ENCODE measurements around the gene SEM1.
"Not testable (repeated sequence)": the region's sequence is repeated elsewhere in the genome, so short reads cannot be mapped to it uniquely, and the experiment has no call there.

Gene SEM1

DNA sequence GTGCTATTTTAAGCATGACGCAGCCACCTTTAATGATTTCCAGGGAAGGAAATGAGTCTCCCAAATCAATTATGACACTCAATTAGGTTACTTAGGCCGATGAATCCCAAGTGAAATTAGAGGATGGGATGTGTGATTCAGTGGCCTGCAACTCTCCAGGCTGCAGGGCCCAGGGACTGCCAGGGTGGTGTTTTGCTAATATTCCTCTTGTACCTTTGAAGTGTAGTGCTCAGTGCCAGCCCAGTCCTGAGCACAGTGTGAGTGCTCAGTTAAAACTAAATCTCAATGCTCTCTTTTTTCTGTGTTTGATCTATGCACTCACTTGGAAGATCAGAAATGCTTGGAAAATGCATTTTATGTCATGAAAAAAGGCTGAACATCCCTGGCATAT is 51.6 kb downstream of the SEM1 start:
- no peak for DNase-seq

DNA sequence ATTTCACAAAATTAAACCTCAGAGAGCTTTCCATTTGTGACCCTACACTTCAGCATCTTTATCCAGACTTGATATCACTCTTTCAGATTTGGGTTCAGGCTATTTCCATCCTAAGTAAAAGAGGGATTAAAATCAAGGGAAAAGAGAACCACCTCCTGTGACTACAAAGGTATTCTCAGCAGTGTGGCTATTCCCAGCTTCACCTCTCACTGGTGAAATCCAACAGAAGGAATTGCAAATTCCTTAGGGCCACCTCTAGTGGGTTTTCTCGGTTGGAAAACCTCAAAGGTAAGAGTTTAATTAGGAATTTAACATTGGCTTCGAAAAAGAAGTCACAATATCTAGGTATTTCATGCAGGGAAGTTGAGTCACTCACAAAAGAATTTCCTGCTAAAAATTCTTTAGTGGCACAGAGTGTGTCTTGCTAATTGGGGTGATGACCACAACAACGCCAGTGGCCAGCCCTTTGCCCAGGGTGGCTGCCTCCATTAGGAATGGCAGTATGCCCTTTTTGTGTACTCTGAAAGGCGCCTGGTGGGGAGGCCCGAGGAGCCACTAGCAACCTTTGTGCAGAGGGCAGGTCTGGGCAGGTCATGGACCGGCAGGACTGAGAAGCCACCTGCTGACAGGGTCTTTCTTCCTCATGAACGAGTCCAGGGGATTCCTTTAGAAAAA is 52.2 kb downstream of the SEM1 start:
- no peak for DNase-seq

DNA sequence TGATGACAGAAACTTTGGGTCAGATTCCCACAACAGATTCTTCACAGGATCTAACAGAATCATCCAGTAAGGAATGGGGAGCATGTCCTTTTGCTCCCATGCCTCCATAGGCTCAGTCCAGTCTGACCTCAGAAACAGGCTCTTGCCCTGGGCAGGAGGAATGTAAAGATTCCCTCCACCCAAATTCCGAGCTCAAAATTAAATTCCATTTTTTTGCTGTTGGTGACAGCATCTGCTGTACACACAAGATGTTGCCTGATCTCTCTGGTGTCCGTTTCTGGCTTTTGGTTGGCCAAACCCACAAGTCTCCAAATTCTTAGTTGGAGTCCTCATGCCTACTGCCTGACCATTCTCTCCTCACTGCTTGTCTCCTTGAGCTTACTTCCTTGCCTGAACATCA is 53.7 kb downstream of the SEM1 start:
- DNase-seq: no peak

DNA sequence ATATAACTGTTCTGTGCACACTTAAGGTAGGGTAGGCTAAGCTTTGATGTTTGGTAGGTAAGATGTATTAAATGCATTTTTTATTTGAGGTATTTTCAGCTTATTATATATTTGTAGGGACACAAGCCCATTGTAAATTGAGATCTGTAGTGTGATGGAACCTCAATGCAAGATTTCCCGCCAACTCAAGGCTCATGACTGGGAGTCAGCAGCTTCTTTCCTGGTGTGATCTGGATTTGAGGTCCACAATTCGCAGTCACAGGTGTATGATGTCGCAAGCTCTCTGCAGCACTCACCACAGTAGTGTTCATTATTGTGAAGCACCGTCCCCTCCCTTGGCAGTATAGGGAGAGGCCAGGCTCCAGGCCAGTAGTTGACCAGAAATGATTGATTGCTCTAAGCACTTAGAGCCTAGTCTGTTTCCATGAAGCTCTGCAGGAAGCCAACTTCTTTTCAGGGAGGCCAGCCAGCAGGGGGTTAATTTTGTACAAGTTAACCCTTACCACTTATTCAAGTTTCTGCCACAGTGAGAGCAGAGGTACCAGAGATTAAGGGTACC is 54.9 kb downstream of the SEM1 start:
- DNase-seq: no peak

DNA sequence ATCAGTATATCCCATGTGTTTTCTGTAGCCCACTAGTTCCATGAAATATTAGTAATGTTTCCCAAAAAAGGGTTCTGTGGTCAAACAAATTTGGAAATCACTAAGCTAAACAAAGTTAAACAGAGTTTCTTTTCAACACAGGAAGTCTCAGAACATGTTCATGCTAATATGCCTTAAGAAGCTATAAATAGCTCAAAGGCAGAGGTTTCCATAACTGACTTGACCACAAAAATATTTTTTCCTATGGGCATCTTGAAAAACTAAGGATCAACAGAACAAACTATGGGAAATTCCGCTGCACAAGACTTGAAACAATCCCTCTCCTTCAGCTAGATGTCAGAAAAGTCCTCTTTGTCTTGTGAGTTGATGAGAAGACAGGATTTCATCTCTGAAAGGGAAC is 59.7 kb downstream of the SEM1 start:
- DNase-seq: no peak

DNA sequence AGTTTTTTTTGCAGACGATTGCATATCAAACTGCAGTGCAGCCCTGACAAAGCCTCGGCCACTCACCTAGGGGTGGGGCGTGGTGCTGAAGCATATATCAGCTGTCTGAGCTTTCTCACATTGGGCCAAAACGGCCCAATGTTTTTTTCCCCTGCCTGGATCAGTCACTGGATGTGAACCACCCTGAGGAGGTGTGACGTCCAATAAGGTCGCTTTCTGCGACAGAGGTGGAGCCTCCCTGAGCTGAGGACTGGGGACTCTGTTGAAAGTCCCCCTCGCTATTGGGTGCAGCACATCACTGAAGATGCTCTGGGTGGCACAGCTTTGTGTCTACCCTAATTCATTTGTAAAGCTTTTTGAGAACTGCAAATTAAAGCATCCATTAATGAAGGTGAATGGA is 60.9 kb downstream of the SEM1 start:
- no peak for DNase-seq

DNA sequence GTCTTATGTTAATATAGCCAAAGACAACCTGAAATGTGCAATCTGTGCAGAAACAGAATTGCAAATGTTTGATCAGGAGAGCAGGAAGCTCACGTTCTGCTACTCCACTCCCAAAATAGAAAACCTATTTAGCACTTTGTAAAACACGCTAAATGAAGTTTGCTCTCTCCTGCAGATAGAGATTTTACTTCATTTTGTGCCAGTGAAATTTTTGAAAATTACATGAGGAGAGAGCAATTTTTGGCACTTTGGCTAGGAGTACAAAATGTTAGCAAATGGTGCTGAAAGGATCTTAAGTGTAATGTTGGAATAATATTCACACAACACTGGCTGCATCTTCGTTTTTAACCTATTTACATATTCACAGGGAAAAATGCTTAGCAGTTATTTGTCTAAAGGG is 61.9 kb downstream of the SEM1 start:
- no peak for DNase-seq

DNA sequence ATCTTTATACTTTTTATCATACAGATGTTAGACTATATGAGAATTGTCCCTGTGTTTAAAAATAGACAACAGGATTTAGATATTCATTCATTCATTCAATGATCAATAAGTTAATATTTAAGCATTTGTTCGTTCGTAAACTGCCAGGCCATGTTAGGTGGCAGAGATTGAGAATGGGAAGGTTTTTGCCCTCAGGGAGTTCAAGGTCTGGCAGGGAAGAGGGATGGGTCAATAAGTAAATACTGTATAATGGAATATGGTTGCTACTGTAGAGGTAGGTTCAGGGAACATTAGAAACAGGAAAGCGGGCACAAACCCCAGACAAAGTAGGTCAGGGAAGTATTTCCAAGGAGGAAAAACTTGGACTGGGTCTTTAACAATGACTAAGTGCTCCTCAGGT is 64.6 kb downstream of the SEM1 start:
- no peak for DNase-seq

DNA sequence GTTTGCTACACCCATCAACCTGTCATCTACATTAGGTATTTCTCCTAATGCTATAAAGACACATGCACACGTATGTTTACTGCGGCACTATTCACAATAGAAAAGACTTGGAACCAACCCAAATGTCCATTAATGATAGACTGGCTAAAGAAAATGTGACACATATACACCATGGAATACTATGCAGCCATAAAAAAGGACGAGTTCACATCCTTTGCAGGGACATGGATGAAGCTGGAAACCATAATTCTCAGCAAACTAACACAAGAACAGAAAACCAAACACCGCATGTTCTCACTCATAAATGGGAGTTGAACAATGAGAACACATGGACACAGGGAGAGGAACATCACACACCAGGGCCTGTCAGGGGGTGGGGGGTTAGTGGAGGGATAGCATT is 66.2 kb downstream of the SEM1 start:
- DNase-seq: not testable (repeated sequence)

DNA sequence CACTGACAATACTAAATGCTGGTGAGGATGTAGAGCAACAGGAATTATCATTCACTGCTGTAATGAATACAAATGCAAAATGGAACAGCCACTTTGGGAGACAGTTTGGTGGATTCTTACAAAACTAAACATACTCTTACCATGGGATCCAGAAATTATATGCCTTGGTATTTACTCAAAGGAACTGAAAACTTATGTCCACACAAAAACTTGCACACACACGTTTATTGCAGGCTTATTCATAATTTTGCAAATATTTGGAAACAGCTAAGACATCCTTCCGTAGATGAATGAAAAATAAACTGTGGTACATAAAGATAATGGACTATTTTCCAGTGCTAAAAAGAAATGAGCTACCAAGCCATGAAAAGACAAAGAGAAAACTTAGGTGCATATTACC is 69.6 kb downstream of the SEM1 start:
- no peak for DNase-seq
